Suprapubic skin (tissue), 4 donors: Measurements from ENCODE around the gene RHOA.

ENCODE experiments used
- EP300 ChIP-seq: sonication (generic); formaldehyde crosslinking; IDR thresholded peaks from one replicate; pipeline ENCODE4 v1.6.1; 2017; ENCODE audit warnings: antibody characterized with exemption
- POLR2A ChIP-seq, 2 donors: fragments of 450-650 bp; IDR thresholded peaks; one replicate each; pipeline ENCODE4 v1.6.1; 2017; ENCODE audit warnings: antibody characterized with exemption in 2 of 2, mild to moderate bottlenecking in 2 of 2, moderate library complexity in 2 of 2
- POLR2AphosphoS5 ChIP-seq, 3 donors: sonication (generic); formaldehyde crosslinking; IDR thresholded peaks; one replicate each; pipeline ENCODE4 v1.6.1; 2017; ENCODE audit warnings: antibody characterized with exemption in 3 of 3
- TF ChIP-seq, protein P1 (sequence below), 2 donors: fragments of 200-600 bp in 1 of 2; fragments of 450-650 bp in 1 of 2; sonication (generic) in 1 of 2; IDR thresholded peaks; one replicate each; pipeline ENCODE4 v1.5.1; 2016 to 2019; ENCODE audit warnings: antibody characterized with exemption in 2 of 2, mild to moderate bottlenecking in 1 of 2, moderate library complexity in 1 of 2

DNA sequence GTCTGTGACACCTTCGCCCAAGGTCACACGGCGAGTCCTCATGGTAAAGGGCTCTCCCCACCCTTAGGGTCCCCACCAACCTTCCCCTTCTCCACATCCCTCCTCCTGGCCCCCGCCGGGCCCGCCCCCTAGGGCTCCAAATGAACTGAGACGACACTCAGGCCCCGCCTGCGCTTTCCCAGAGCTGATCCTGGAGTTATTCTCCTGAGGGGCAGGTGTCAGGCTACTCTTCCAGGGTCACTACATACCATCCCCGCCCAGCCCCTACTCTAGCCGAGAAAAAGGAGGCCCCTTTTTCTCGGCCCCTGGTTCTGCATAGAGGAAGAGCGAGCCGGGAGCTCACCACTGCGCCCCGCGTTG lies 72.2 kb downstream of the RHOA start:
- TF ChIP-seq, protein P1, sequence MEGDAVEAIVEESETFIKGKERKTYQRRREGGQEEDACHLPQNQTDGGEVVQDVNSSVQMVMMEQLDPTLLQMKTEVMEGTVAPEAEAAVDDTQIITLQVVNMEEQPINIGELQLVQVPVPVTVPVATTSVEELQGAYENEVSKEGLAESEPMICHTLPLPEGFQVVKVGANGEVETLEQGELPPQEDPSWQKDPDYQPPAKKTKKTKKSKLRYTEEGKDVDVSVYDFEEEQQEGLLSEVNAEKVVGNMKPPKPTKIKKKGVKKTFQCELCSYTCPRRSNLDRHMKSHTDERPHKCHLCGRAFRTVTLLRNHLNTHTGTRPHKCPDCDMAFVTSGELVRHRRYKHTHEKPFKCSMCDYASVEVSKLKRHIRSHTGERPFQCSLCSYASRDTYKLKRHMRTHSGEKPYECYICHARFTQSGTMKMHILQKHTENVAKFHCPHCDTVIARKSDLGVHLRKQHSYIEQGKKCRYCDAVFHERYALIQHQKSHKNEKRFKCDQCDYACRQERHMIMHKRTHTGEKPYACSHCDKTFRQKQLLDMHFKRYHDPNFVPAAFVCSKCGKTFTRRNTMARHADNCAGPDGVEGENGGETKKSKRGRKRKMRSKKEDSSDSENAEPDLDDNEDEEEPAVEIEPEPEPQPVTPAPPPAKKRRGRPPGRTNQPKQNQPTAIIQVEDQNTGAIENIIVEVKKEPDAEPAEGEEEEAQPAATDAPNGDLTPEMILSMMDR (IDR thresholded peaks at IDR 0.05), result no peak
- TF ChIP-seq POLR2A (IDR thresholded peaks at IDR 0.05), result no peak
- no peak for TF ChIP-seq EP300
- no peak for TF ChIP-seq POLR2AphosphoS5 (IDR thresholded peaks at IDR 0.05)
